Large intestine (tissue), 3 donors: Measurements from ENCODE around the gene TEP1. TPM values are rescaled to one million over a fixed set of nuclear protein-coding genes. Genes with fewer than 3 reads are reported as not detected.

Source experiments
- DNase-seq, 2 donors: peaks; one replicate each; pipeline versions ENCODE4 v3.0.0 to v3.0.0-alpha.2; 2013
- H3K27ac ChIP-seq: one replicate; pipeline ENCODE4 v1.5.1; 2013; ENCODE audit warnings: low read length
- H3K27me3 ChIP-seq: 2 replicates; pipeline ENCODE4 v1.6.1; 2013; ENCODE audit warnings: low read length; ENCODE audit not compliant: control insufficient read depth, insufficient read depth
- H3K36me3 ChIP-seq: 2 replicates; pipeline ENCODE4 v1.6.1; 2013; ENCODE audit warnings: low read length; ENCODE audit not compliant: control insufficient read depth, insufficient read depth
- H3K4me1 ChIP-seq: one replicate; pipeline ENCODE4 v1.6.1; 2013; ENCODE audit warnings: low read length; ENCODE audit not compliant: control insufficient read depth, insufficient read depth
- H3K4me3 ChIP-seq: one replicate; pipeline ENCODE4 v1.5.1; 2013; ENCODE audit warnings: low read length
- H3K9me3 ChIP-seq: one replicate; pipeline ENCODE4 v1.6.1; 2013; ENCODE audit warnings: mild to moderate bottlenecking, low read depth, low read length, moderate library complexity; ENCODE audit not compliant: control insufficient read depth
- WGBS: methylation state at CpG from one replicate; pipeline ENCODE4 v1.1.5; 2013; ENCODE audit warnings: low lambda C conversion rate; ENCODE audit not compliant: insufficient coverage; 5-methylcytosine and 5-hydroxymethylcytosine counted together
- polyA plus RNA-seq: library from polyadenylated mRNA; unstranded; fragments of 120-200 nt; gene quantifications from one replicate; pipeline ENCODE4 v1.2.1, GENCODE V29; 2013

Gene TEP1
- polyA plus RNA-seq, 1 donor, result 98.8 TPM

GRCh38 chr14:20429801-20430669, 16.7 kb upstream of the TEP1 start:
- no CpG with 5 or more reads among the region's 30 CpGs for WGBS
- DNase-seq, result no peak
- Histone ChIP-seq H3K36me3 (no peaks in the 10 kb centered on the region), H3K27me3 (peaks cover 1% of the 10 kb centered on the region), H3K4me3 (no peak overlapping the region), H3K4me1 (peaks cover 18% of the 10 kb centered on the region), H3K27ac (no peak overlapping the region), H3K9me3 (no peaks in the 10 kb centered on the region)

DNA sequence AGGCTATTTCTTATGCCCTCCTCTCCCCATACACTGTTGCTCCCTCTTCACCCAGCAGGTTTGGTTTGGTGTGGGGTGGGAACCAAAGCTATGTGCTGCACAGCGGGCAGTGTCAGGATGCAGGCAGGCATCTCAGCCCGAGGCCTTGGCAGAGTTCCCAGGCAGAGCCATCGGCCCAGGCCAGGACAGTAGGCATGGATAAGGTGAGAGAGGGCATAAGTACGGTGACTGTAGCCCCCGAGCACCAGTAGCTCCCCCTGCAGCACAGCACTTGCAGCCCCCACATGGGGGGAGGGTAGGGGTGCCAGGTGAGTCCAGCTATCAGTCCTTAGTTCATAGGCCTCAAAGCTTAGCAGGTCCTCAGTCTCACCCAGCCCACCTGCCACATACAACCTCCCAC, 15.5 kb upstream of the TEP1 start:
- H3K9me3 ChIP-seq, result no peaks in the 10 kb centered on the region
- no peaks in the 10 kb centered on the region for H3K27me3 ChIP-seq
- no CpG with 5 or more reads among the region's 5 CpGs for WGBS
- DNase-seq, result no peak
- H3K27ac ChIP-seq, result no peak overlapping the region
- no peaks in the 10 kb centered on the region for H3K36me3 ChIP-seq
- H3K4me3 ChIP-seq, result no peak overlapping the region
- H3K4me1 ChIP-seq, result peaks cover 23% of the 10 kb centered on the region

- Histone ChIP-seq H3K27ac (peak overlapping the region; percentile 77), H3K36me3 (no peaks in the 10 kb centered on the region), H3K4me3 (no peak overlapping the region), H3K27me3 (no peaks in the 10 kb centered on the region), H3K9me3 (no peaks in the 10 kb centered on the region), H3K4me1 (peaks cover 23% of the 10 kb centered on the region)
- DNase-seq, result no peak
- no CpG with 5 or more reads among the region's 5 CpGs for WGBS
Observed at GRCh38 chr14:20428010-20428365, 14.7 kb upstream of the TEP1 start.

DNA sequence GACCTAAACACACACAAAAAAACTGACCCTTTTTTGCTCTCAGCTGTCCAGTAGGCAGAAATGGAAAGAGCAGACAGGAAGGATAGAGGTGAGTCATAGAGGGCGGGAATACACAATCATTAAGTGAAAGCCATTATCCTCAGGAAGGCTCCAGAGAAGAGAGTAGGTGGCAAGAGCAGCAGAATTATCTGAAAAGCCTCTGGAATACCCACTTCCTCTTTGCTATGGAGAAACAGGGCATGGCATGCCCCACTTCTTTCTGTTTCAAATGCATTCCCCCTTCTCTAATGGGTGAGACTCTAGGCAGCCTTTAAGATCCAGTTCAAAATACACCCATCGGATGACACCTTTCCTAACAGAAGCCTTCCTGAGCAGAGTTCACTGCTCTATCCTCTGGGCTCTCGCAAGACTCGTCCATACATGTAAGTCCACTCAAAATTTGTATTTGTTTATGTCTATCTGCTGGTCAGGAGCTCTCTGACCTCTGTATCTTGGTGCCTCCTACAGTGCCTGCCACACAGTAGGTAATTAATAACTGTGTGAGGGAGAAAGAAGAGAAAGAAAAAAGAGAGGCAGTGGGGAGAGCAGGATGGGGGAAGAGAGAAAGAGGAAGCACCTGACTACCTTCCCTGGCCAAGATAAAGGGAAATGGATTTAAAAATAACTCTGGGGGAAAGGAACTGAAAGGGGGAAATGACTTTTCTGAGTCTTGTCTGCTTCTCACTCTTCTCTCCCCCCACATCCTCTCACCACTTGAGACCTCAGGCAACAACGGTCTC, 14.1 kb upstream of the TEP1 start:
- Histone ChIP-seq H3K27ac (peak overlapping the region; percentile 77), H3K4me3 (no peak overlapping the region), H3K27me3 (no peaks in the 10 kb centered on the region), H3K36me3 (no peaks in the 10 kb centered on the region), H3K4me1 (peaks cover 23% of the 10 kb centered on the region), H3K9me3 (no peaks in the 10 kb centered on the region)
- peak; percentile 54 to 85 for DNase-seq
- WGBS, result 60% methylated on average over 1 of the region's 5 CpGs

GRCh38 chr14:20424851-20425250, 11.6 kb upstream of the TEP1 start:
- no CpG with 5 or more reads among the region's 2 CpGs for WGBS
- H3K9me3 ChIP-seq, result no peaks in the 10 kb centered on the region
- H3K27me3 ChIP-seq, result no peaks in the 10 kb centered on the region
- no peaks in the 10 kb centered on the region for H3K36me3 ChIP-seq
- H3K4me1 ChIP-seq, result peaks cover 23% of the 10 kb centered on the region
- peak overlapping the region; percentile 89 for H3K27ac ChIP-seq
- peak in 1 of 2 donors; percentile 59 for DNase-seq
- no peak overlapping the region for H3K4me3 ChIP-seq

- no peaks in the 10 kb centered on the region for H3K36me3 ChIP-seq
- WGBS, result no CpG with 5 or more reads among the region's 2 CpGs
- no peaks in the 10 kb centered on the region for H3K27me3 ChIP-seq
- no peak overlapping the region for H3K4me3 ChIP-seq
- no peaks in the 10 kb centered on the region for H3K9me3 ChIP-seq
- no peak overlapping the region for H3K27ac ChIP-seq
- peaks cover 36% of the 10 kb centered on the region for H3K4me1 ChIP-seq
- DNase-seq, result no peak
Observed at GRCh38 chr14:20422886-20423285, 9.6 kb upstream of the TEP1 start.

DNA sequence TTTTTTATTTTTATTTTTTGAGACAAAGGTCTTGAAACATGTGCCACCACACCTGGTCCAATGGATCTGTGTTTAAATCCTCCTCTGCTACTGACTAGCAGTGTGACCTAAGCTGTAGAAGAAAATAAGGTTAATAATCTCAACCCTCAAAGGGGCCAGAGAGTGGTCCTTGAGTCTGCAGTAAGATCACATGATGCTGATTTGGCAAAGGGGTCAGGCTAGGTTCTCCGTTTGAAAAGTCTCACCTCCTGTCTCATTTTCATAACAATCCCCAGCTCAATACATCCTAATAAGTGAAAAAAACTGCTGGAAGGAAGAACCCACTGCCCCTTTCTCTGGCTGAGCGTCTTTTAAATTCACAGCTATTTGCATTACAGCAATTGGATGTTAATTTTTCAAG, 8.0 kb upstream of the TEP1 start:
- no peak for DNase-seq
- H3K4me3 ChIP-seq, result no peak overlapping the region
- no CpG with 5 or more reads among the region's 2 CpGs for WGBS
- no peaks in the 10 kb centered on the region for H3K27me3 ChIP-seq
- H3K9me3 ChIP-seq, result no peaks in the 10 kb centered on the region
- H3K36me3 ChIP-seq, result no peaks in the 10 kb centered on the region
- H3K4me1 ChIP-seq, result peaks cover 43% of the 10 kb centered on the region
- no peak overlapping the region for H3K27ac ChIP-seq

DNA sequence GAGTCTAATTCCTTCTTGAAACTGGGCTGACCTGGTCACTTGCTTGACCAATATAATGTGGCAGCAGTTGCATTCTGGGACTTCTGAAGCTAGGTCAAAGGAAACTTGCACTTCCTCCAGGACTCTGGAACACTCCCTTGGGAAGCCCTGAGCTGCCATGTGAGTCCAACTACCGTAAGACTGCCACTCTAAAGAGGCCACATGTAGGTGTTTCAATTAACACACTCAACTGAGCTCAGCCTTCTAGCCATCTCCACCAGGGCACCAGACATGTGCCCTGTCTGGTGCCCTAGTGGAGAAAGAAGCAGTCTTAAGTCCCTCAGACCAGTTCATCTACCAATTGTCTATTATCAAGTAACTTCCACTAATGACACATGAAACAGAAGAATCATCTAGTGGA, 6.1 kb upstream of the TEP1 start:
- H3K27ac ChIP-seq, result peak overlapping the region; percentile 91
- DNase-seq, result peak; percentile 50 to 79
- no peak overlapping the region for H3K4me3 ChIP-seq
- WGBS, result no CpG with 5 or more reads among the region's 1 CpG
- H3K9me3 ChIP-seq, result no peaks in the 10 kb centered on the region
- no peaks in the 10 kb centered on the region for H3K36me3 ChIP-seq
- H3K27me3 ChIP-seq, result no peaks in the 10 kb centered on the region
- peaks cover 50% of the 10 kb centered on the region for H3K4me1 ChIP-seq

GRCh38 chr14:20418501-20418909, 5.2 kb upstream of the TEP1 start:
- peak overlapping the region; percentile 91 for H3K27ac ChIP-seq
- no peaks in the 10 kb centered on the region for H3K36me3 ChIP-seq
- no peaks in the 10 kb centered on the region for H3K27me3 ChIP-seq
- no peaks in the 10 kb centered on the region for H3K9me3 ChIP-seq
- peak; percentile 94 to 97 for DNase-seq
- no CpG with 5 or more reads among the region's 2 CpGs for WGBS
- H3K4me3 ChIP-seq, result no peak overlapping the region
- H3K4me1 ChIP-seq, result peaks cover 55% of the 10 kb centered on the region

DNA sequence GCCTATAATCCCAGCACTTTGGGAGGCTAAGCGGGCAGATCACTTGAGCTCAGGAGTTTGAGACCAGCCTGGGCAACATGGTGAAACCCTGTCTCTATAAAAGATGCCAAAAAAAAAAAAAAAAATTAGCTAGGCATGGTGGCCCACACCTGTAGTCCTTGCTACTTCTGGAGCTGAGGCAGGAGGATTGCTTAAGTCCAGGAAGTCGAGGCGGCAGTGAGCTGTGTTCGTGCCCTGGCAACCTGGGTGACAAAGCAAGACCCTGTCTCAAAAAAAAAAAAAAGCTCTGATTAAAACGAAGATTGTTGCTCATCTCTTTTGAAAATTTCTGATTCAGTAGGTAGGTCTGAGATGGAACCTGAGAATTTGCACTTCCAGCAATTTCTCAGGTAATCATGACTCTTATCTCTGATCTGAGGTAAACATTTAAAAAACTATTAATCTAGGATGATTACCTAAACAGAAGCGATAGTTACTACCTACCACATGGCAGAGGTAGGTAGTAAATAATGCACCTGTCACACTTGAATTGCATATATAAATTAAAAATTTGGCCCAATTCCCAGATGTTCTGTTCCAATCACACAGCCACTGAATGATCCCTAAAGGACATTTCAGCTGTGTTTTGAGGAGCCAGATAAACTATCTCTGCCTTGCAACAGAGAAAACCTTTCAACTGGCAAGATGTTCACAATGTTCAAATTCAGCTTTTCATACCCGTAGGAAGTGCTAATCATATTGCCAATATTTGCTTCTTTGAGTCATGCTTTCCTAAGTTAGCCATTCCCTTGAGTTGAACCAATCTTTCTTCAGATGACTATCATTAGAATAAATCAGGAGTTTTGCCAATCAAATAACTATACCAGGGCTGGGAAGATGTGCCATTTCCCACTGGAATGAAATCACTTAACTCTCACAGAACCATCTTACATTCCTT, 4.2 kb upstream of the TEP1 start:
- WGBS, result no CpG with 5 or more reads among the region's 7 CpGs

More for the DNA sequence above, 4.2 kb upstream of the TEP1 start:
- Histone ChIP-seq H3K9me3 (no peaks in the 10 kb centered on the region), H3K27me3 (no peaks in the 10 kb centered on the region), H3K36me3 (no peaks in the 10 kb centered on the region), H3K4me3 (no peak overlapping the region), H3K27ac (peak overlapping the region; percentile 91), H3K4me1 (peaks cover 55% of the 10 kb centered on the region)
- peak in 1 of 2 donors; percentile 49 for DNase-seq
